Hepatocyte (in vitro differentiated cells): Measurements from ENCODE around the gene SCPEP1.

Experiments used
- EZH2 ChIP-seq: fragments of 200-600 bp; sonication (generic); IDR thresholded peaks from 2 replicates; pipeline ENCODE4 v1.6.1; 2016; ENCODE audit warnings: antibody characterized with exemption, mild to moderate bottlenecking, borderline replicate concordance
- EZH2phosphoT487 ChIP-seq: fragments of 200-600 bp; sonication (generic); IDR thresholded peaks from one replicate; pipeline ENCODE4 v1.6.1; 2018; ENCODE audit warnings: antibody characterized with exemption, mild to moderate bottlenecking, low read depth, moderate library complexity; ENCODE audit not compliant: unreplicated experiment, severe bottlenecking
- TF ChIP-seq, protein P1 (sequence below): fragments of 200-600 bp; sonication (generic); IDR thresholded peaks from 2 replicates; pipeline ENCODE4 v1.5.1; 2016; ENCODE audit warnings: antibody characterized with exemption, mild to moderate bottlenecking; ENCODE audit not compliant: poor library complexity

DNA sequence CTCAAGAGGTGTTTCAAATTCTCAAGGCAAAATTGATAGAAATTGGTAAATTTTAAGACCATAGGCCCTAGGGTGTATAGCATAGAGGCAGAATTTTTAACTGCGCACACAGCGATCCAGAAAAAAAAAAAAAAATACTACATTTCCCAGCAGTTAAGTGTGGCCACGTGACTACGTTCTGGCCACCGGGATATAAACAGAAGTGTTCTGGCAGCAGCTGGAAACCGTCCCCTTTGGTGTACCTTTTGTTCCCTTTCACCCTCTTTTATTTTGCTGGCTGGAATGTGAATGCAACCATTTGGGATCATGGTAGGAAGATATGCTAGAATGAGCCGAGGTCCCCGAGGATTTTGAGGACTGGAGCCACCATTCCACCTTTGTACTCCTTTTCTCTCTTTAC is 54.4 kb downstream of the SCPEP1 start:
- TF ChIP-seq, protein P1, sequence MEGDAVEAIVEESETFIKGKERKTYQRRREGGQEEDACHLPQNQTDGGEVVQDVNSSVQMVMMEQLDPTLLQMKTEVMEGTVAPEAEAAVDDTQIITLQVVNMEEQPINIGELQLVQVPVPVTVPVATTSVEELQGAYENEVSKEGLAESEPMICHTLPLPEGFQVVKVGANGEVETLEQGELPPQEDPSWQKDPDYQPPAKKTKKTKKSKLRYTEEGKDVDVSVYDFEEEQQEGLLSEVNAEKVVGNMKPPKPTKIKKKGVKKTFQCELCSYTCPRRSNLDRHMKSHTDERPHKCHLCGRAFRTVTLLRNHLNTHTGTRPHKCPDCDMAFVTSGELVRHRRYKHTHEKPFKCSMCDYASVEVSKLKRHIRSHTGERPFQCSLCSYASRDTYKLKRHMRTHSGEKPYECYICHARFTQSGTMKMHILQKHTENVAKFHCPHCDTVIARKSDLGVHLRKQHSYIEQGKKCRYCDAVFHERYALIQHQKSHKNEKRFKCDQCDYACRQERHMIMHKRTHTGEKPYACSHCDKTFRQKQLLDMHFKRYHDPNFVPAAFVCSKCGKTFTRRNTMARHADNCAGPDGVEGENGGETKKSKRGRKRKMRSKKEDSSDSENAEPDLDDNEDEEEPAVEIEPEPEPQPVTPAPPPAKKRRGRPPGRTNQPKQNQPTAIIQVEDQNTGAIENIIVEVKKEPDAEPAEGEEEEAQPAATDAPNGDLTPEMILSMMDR, result no peak
- TF ChIP-seq EZH2 (no peak), EZH2phosphoT487 (no peak)
